Peyer's patch (tissue), 4 donors: ENCODE results near the gene NCAM2.

ENCODE experiments used
- POLR2A ChIP-seq, 2 donors: fragments of 450-650 bp; IDR thresholded peaks; one replicate each; pipeline ENCODE4 v1.5.1; 2017; ENCODE audit warnings: antibody characterized with exemption in 2 of 2, mild to moderate bottlenecking in 2 of 2, moderate library complexity in 2 of 2
- TF ChIP-seq, protein P1 (sequence below), 6 experiments: fragments of 450-650 bp in 4 of 6; fragments of 200-600 bp in 2 of 6; sonication (generic) in 1 of 6; IDR thresholded peaks; one replicate each; pipeline ENCODE4 v1.5.1; 2017 to 2019; ENCODE audit warnings: antibody characterized with exemption in 6 of 6, mild to moderate bottlenecking in 3 of 6, moderate library complexity in 1 of 6

DNA sequence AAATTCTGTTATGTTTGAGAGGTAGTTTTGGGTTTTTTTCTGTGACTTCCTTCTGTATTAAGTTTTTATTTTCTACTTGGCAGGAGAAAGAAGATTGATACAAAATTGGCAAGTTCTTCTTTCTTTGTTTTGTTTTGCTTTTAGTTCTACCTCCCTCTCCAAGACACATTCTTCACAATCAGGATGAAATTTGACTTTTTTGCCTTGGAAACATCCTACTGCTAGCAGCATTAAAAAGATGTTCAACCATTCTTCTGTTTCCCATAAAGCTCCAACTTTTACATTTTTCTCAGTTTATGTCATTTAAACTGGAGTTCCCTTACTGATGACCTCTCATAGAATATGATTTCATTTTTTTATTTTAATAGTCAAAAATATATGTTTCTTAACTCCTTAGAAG is 234.8 kb downstream of the NCAM2 start:
- TF ChIP-seq, protein P1, sequence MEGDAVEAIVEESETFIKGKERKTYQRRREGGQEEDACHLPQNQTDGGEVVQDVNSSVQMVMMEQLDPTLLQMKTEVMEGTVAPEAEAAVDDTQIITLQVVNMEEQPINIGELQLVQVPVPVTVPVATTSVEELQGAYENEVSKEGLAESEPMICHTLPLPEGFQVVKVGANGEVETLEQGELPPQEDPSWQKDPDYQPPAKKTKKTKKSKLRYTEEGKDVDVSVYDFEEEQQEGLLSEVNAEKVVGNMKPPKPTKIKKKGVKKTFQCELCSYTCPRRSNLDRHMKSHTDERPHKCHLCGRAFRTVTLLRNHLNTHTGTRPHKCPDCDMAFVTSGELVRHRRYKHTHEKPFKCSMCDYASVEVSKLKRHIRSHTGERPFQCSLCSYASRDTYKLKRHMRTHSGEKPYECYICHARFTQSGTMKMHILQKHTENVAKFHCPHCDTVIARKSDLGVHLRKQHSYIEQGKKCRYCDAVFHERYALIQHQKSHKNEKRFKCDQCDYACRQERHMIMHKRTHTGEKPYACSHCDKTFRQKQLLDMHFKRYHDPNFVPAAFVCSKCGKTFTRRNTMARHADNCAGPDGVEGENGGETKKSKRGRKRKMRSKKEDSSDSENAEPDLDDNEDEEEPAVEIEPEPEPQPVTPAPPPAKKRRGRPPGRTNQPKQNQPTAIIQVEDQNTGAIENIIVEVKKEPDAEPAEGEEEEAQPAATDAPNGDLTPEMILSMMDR (IDR thresholded peaks at IDR 0.05): no peak
- no peak for TF ChIP-seq POLR2A (IDR thresholded peaks at IDR 0.05)
